Panc1 (cell line): ENCODE data around the gene KANK2. TPM values are rescaled to one million over a fixed set of nuclear protein-coding genes. Genes with fewer than 3 reads are reported as not detected.

ENCODE experiments used
- ATAC-seq: fragments of 200-7000 bp; cut with Tn5 transposase; 2 replicates; pipeline ENCODE4 v1.9.1; 2020; ENCODE audit warnings: mild to moderate bottlenecking, moderate library complexity
- BruUV-seq: library from RNA; stranded (reverse); fragments of 400-500 nt; replicated peaks from 2 replicates; lab custom pipeline; 2021; lab: Mats Ljungman, UMichigan
- CTCF ChIA-PET: fragments of 300-600 bp; sonication (Branson Sonifier 250); formaldehyde crosslinking; loops from one replicate; lab custom pipeline; 2022; ENCODE audit warnings: antibody characterized with exemption; lab: Charles Lee
- POLR2A ChIA-PET: fragments of 300-600 bp; sonication (Branson Sonifier 250); formaldehyde crosslinking; loops from one replicate; lab custom pipeline; 2022; ENCODE audit warnings: antibody characterized with exemption; lab: Charles Lee
- DNase-seq: peaks from one replicate; pipeline ENCODE4 v3.0.0-alpha.2; 2010; ENCODE audit warnings: low read depth, low spot score
- H3K27ac ChIP-seq: 2 replicates; pipeline ENCODE4 v1.5.1; 2011; ENCODE audit warnings: mild to moderate bottlenecking, low read length, inconsistent platforms
- H3K27me3 ChIP-seq: fragments of 200-500 bp; sonication (Bioruptor generic); 2 replicates; pipeline ENCODE4 v1.6.0; 2014; ENCODE audit warnings: low read length, inconsistent platforms; ENCODE audit not compliant: control insufficient read depth, insufficient read depth
- H3K36me3 ChIP-seq: fragments of 200-500 bp; sonication (Bioruptor generic); 2 replicates; pipeline ENCODE4 v1.5.1; 2014; ENCODE audit warnings: inconsistent platforms, mild to moderate bottlenecking, low read length, moderate library complexity; ENCODE audit not compliant: control insufficient read depth, insufficient read depth
- H3K4me1 ChIP-seq: 2 replicates; pipeline ENCODE4 v1.5.1; 2011; ENCODE audit warnings: inconsistent platforms, mild to moderate bottlenecking, low read length, moderate library complexity; ENCODE audit not compliant: control insufficient read depth, insufficient read depth
- H3K4me3 ChIP-seq, 2 experiments: 2 replicates each; pipeline ENCODE4 v1.5.1; 2011 to 2012; ENCODE audit warnings: low read depth in 2 of 2, low read length in 2 of 2, mild to moderate bottlenecking in 2 of 2, inconsistent platforms in 1 of 2, moderate library complexity in 1 of 2
- H3K9me3 ChIP-seq: fragments of 200-500 bp; sonication (Bioruptor generic); 2 replicates; pipeline ENCODE4 v1.5.1; 2014; ENCODE audit warnings: low read depth, mild to moderate bottlenecking, inconsistent platforms, low read length, moderate library complexity; ENCODE audit not compliant: control insufficient read depth, insufficient read depth
- POLR2AphosphoS5 ChIP-seq: IDR thresholded peaks from 2 replicates; pipeline ENCODE4 v1.6.1; 2012; ENCODE audit warnings: mild to moderate bottlenecking, low read depth, low read length, moderate library complexity
- SIN3A ChIP-seq: IDR thresholded peaks from 2 replicates; pipeline ENCODE4 v1.6.1; 2012; ENCODE audit warnings: low read depth, mild to moderate bottlenecking, low read length, moderate library complexity, borderline replicate concordance; ENCODE audit not compliant: insufficient read depth
- TCF7L2 ChIP-seq: IDR thresholded peaks from 2 replicates; pipeline ENCODE4 v1.6.1; 2011; ENCODE audit warnings: mild to moderate bottlenecking, low read depth, low read length, inconsistent platforms
- in situ Hi-C: cut with HindIII; loops from 2 replicates; pipeline ENCODE4 v1.10.0; 2016; ENCODE audit warnings: low sequenced_read_pairs, low pct_unique_long_range_greater_than_20kb
- intact Hi-C: fragments of 100-400 bp; cut with micrococcal nuclease; formaldehyde crosslinking; loops from one replicate; pipeline ENCODE4 v1.10.0; 2022; ENCODE audit not compliant: unreplicated experiment
- total RNA-seq: library from RNA; stranded (reverse); gene quantifications from one replicate; pipeline ENCODE4 v1.2.1, GENCODE V29; 2021; ENCODE audit not compliant: unreplicated experiment
- TF ChIP-seq, protein P1 (sequence below), 2 experiments: IDR thresholded peaks; 2 replicates each; pipeline ENCODE4 v1.6.1; 2011 to 2012; ENCODE audit warnings: low read depth in 2 of 2, control low read depth in 1 of 2, low read length in 1 of 2, mild to moderate bottlenecking in 1 of 2, moderate library complexity in 1 of 2; ENCODE audit not compliant: insufficient read depth in 1 of 2
- TF ChIP-seq, protein P2 (sequence below): fragments of 450-650 bp; IDR thresholded peaks from 2 replicates; pipeline ENCODE4 v1.5.1; 2017; ENCODE audit warnings: mild to moderate bottlenecking

The KANK2 gene
- total RNA-seq, 1 experiment from 2014 or later, result 121 TPM

DNA sequence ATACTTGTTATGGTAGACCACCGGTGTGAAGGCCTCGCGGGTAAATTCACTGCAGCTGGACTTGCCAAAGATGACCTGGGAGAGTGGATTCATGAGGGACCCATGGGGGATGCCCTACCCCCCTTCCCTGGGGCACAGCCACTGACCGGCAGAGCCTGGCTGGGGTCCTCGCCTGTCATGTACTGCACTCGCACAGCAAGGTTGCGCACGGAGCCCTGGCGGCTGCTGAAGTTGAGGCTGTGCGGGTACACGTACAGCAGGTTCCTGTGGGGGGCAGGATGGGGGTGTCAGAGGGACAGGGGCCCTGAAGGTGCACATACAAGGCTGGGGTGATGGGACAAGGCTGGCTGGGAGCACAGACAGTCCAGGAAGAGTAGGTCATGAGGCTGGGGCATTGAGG, 40.7 kb upstream of the KANK2 start:
- BruUV-seq, result no TSS peak
- ChIA-PET POLR2A (no interaction called here), CTCF (no interaction called here)
- in situ Hi-C loops (no loop called here), intact Hi-C loops (no loop called here)
- Histone ChIP-seq H3K36me3 (no peaks in the 10 kb centered on the region), H3K4me3 (no peak overlapping the region), H3K27ac (no peak overlapping the region), H3K4me1 (no peaks in the 10 kb centered on the region), H3K9me3 (no peaks in the 10 kb centered on the region), H3K27me3 (no peaks in the 10 kb centered on the region)
- TF ChIP-seq, protein P1, sequence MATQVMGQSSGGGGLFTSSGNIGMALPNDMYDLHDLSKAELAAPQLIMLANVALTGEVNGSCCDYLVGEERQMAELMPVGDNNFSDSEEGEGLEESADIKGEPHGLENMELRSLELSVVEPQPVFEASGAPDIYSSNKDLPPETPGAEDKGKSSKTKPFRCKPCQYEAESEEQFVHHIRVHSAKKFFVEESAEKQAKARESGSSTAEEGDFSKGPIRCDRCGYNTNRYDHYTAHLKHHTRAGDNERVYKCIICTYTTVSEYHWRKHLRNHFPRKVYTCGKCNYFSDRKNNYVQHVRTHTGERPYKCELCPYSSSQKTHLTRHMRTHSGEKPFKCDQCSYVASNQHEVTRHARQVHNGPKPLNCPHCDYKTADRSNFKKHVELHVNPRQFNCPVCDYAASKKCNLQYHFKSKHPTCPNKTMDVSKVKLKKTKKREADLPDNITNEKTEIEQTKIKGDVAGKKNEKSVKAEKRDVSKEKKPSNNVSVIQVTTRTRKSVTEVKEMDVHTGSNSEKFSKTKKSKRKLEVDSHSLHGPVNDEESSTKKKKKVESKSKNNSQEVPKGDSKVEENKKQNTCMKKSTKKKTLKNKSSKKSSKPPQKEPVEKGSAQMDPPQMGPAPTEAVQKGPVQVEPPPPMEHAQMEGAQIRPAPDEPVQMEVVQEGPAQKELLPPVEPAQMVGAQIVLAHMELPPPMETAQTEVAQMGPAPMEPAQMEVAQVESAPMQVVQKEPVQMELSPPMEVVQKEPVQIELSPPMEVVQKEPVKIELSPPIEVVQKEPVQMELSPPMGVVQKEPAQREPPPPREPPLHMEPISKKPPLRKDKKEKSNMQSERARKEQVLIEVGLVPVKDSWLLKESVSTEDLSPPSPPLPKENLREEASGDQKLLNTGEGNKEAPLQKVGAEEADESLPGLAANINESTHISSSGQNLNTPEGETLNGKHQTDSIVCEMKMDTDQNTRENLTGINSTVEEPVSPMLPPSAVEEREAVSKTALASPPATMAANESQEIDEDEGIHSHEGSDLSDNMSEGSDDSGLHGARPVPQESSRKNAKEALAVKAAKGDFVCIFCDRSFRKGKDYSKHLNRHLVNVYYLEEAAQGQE (IDR thresholded peaks at IDR 0.05; ENCODE audit: insufficient read depth in 1 of 2, low read depth in 2 of 2, low read length in 1 of 2), result no peak
- no peak for TF ChIP-seq POLR2AphosphoS5
- no peak for TF ChIP-seq SIN3A
- no peak for TF ChIP-seq TCF7L2
- TF ChIP-seq, protein P2, sequence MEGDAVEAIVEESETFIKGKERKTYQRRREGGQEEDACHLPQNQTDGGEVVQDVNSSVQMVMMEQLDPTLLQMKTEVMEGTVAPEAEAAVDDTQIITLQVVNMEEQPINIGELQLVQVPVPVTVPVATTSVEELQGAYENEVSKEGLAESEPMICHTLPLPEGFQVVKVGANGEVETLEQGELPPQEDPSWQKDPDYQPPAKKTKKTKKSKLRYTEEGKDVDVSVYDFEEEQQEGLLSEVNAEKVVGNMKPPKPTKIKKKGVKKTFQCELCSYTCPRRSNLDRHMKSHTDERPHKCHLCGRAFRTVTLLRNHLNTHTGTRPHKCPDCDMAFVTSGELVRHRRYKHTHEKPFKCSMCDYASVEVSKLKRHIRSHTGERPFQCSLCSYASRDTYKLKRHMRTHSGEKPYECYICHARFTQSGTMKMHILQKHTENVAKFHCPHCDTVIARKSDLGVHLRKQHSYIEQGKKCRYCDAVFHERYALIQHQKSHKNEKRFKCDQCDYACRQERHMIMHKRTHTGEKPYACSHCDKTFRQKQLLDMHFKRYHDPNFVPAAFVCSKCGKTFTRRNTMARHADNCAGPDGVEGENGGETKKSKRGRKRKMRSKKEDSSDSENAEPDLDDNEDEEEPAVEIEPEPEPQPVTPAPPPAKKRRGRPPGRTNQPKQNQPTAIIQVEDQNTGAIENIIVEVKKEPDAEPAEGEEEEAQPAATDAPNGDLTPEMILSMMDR, result no peak
- DNase-seq (no peak), ATAC-seq (no peak)

DNA sequence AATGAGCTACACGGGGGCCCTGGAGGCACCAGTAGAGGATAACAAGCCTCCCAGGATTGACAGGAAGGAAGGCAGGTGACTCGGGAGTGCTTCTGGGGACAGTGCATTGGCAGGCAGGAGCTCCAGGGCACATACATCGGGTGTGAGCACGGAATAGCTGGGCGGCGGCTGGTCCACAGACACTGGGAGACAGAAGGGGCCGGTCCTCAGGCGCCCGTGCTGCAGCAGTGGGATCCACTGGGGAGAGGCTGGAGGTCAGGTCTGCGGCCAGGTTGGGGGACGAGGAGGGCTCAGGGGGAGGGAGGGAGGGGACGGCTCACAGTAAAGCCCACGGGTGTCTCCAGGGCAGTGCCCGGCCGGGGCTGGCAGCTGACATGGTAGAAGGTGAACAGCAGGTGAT, 40.0 kb upstream of the KANK2 start:
- no peaks in the 10 kb centered on the region for H3K4me1 ChIP-seq
- H3K36me3 ChIP-seq, result no peaks in the 10 kb centered on the region
- TF ChIP-seq POLR2AphosphoS5, result no peak
- no peak for TF ChIP-seq SIN3A
- TF ChIP-seq TCF7L2, result no peak
- TF ChIP-seq, protein P1 (IDR thresholded peaks at IDR 0.05; ENCODE audit: insufficient read depth in 1 of 2, low read depth in 2 of 2, low read length in 1 of 2), result no peak
- TF ChIP-seq, protein P2, result no peak
- ChIA-PET POLR2A (no interaction called here), CTCF (no interaction called here)
- H3K27me3 ChIP-seq, result no peaks in the 10 kb centered on the region
- H3K4me3 ChIP-seq, result no peak overlapping the region
- no peaks in the 10 kb centered on the region for H3K9me3 ChIP-seq
- no TSS peak for BruUV-seq
- intact Hi-C loops, result no loop called here
- no peak for DNase-seq
- in situ Hi-C loops, result no loop called here
- ATAC-seq, result no peak
- H3K27ac ChIP-seq, result no peak overlapping the region
